ENCODE measurements around the gene IMPA2.
A peak's percentile ranks its signal among the peaks of the same experiment; 100 is the strongest.

DNA sequence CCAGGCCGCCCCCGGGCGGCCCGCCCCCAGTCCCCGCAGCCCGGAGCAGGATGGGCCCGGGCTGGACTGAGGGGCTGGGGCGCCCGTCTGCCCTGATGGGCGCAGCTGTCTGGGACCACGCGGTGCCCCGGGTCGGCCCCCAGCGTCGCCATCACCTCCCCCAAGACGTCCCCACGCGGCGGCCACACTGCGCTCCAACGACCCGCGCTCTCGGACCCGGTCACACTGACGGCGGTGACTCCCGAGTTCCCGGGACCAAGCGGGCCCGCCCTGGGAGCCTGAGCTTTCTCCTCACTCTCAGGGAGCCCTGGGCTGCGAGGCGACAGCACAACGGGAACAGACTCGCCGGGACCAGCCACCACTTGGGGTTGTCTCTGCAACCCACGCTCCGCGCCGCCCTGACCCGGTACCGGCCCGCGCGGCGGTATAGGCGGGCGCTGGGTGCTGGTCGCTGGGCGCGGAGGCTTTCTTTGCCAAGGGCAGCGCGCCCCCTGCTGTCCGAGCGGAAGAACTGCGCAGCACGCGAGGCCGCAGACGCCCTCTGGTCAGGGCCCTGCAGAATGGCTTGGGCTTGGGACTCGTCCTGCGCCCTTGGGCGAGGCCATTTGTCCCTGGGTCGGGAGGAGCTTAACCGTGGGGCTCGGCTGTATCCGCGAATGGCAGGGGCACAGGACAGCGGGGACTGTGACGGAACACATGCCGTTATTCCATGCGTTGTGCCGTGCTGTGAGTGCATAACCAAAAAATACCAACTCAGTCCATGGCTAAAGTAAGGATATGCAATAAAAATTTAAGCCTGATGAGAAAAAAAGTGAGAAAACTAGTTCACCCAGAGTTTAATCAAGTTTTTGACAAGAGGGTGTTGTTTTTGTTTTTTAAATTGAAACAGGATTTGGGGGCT lies 57.6 kb downstream of the IMPA2 start:
- TF ChIP-seq USF2 (CRISPR knock-in tag; IDR thresholded peaks at IDR 0.05) (no peak), CTCF (IDR thresholded peaks at IDR 0.05) (peak; percentile 97), MXD4 (CRISPR knock-in tag; IDR thresholded peaks at IDR 0.05; ENCODE audit: borderline replicate concordance) (no peak), ETV6 (CRISPR knock-in tag; IDR thresholded peaks at IDR 0.05) (no peak), NR3C1 (CRISPR knock-in tag; conservative IDR thresholded peaks at IDR 0.05; ENCODE audit: low read depth) (no peak), ZNF263 (CRISPR knock-in tag; IDR thresholded peaks at IDR 0.05; ENCODE audit: low read depth) (no peak), MAX (CRISPR knock-in tag; IDR thresholded peaks at IDR 0.05) (peak; percentile 71), HMGXB4 (CRISPR knock-in tag; IDR thresholded peaks at IDR 0.05) (peak; percentile 99), KAT7 (CRISPR knock-in tag; IDR thresholded peaks at IDR 0.05; ENCODE audit: borderline replicate concordance) (no peak), ELF4 (CRISPR knock-in tag; IDR thresholded peaks at IDR 0.05; ENCODE audit: low read depth) (no peak), JUN (CRISPR knock-in tag; IDR thresholded peaks at IDR 0.05) (no peak), IRF2 (CRISPR knock-in tag; IDR thresholded peaks at IDR 0.05; ENCODE audit: borderline replicate concordance, low read depth) (no peak)

All from WTC11 (cell line).